GM19452 (cell line): ENCODE results near the gene TXNL4A.
"Not testable (repeated sequence)": the region's sequence is repeated elsewhere in the genome, so short reads cannot be mapped to it uniquely, and the experiment has no call there.

ENCODE experiments used
- ATAC-seq: cut with Tn5 transposase; IDR thresholded peaks from one replicate; pipeline ENCODE4 v1.9.1; 2021; ENCODE audit not compliant: unreplicated experiment

TXNL4A gene

DNA sequence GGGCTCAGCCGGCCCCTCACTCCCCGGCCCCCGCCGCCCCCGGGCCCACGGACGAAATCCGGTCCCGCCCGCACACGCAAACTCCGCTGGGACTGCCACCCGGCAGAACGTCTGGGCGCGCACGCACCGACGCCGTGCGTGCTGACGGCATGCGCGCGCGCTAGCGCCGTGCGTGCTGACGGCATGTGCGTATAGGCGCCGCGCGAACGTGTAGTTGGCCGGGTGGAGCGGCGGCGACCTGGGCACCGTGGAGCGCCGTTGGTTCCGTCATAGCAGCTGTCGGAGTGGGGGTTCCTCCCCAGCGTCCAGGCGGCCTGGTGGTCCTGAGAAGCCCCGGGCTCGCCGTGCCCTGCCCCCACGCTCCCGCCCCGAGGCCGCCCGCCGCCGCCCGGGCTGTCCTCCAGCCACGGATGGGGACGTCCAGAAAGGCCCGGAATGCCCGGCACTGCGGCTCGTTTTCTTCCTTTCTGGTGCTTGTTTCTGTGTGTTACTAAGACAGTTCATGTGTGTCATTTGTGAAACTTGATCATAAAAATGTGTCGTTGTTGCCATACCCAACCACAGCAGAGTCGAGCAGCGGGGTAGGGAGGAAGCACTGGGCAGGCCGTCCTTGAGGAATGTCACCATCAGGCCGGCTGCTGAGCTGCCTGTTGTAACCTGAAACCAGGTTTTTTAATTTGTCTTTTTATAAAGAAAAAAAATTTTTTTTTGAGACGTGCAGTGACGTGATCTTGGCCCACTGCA is at the start of gene TXNL4A:
TXNL4A (minus strand) TSS at position 113 of the 744 bp plus-strand sequence. CDS start 171 bp downstream, outside the sequence.
- peak; percentile 98 for ATAC-seq

DNA sequence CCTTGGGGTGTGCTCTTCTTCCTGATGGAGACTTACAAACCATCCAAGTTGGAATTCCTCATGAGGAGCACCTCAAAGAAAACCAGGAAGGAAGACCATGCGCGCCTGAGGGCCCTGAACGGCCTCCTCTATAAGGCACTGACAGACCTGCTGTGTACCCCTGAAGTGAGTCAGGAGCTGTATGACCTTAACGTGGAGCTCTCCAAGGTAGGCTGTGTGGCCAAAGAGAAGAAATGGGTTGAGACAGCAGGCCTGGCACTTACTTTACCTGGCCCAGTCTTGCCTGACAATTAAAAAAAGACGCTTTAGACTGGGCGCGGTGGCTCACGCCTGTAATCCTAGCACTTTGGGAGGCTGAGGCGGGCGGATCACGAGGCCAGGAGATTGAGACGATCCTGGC is 48.9 kb upstream of the TXNL4A start:
- no peak for ATAC-seq

DNA sequence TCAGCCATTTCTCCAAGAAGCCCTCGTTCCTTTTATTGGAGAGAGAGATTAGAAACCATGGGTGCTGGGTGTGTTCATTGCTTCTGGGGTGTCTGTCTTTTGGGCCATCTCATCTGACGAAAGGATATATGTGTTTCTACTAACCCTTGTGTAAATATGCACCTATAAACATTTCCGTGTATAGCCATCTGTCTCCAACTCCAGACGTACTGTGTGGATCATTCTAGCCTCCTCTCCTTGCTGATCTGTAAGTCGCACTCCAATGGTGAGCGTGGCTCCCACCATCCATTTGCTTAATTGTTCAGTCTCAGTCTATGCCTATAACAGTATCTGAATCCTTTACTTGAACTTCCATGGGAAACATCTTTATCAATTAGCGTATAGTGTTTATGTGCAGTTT is 47.6 kb upstream of the TXNL4A start:
- ATAC-seq = no peak

DNA sequence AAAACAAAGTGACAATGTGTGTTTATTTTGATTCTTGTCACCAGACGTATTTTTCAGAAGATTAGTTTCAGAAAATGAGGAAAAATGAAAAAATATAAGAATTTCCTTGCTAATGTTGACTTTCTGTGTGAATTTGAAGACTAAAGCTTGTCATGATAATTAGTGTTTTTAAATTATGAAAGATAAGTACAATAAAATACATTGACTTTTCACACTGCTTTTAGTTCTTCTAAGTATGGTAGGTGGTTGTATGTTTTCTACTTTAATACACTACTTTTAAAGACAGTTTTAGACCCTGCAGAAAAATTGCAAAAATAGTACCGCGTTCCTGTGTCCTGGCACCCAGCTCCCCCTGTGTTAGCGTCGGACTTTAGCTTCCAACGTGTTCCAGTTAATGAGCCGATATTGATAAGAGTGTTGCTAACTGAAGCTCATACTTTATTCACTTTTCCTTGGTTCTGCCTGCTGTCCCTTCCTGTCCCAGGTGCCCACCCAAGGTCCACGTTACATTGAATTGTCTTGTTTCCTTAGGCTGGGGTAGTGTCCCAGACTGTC is 46.6 kb upstream of the TXNL4A start:
- ATAC-seq = no peak

GRCh38 chr18:80034068-80034851 is 45.9 kb upstream of the TXNL4A start, which contains the start of gene RBFA:
RBFA (plus strand) TSS chr18:80034434; CDS start chr18:80034496, 62 bp downstream.
- ATAC-seq = peak; percentile 73

GRCh38 chr18:80033181-80034067 is 45.1 kb upstream of the TXNL4A start:
- ATAC-seq = peak; percentile 44

DNA sequence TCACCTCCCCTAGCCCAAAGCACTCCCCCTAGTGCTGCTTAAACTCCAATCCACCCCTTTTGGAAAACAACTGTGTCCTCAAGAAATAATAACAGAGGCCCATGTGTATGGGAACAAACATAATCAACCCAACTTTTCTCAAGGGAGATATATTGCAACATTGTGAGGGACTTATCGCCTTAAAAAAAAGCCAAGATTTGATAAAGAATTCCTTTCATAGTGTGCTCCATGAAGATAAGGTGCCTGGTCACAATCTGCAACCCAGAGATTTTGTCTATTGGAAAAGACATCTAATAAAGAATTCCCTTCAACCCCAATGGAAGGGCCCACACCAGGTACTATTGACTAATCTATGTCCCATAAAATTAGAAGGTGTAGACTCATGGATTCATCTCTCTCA is 41.3 kb upstream of the TXNL4A start:
- no peak for ATAC-seq

DNA sequence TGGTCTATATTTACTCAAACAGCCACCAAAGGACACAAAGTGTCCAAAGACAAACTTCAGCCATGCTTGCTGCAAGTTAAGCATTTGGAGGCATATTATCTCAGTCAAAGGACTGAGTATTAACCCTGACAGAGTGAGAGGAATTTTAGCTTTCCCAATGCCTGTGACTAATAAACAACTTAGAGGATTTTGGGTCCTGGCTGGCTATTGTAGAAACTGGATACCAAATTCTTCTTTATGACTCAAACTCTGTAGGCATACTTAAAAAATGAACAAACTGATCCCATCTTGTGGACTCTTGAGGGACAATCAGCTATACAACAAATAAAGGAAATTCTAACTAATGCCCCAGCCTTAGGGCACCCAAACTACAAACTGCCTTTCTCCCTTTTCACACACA is 39.4 kb upstream of the TXNL4A start:
- not testable (repeated sequence) for ATAC-seq

- ATAC-seq = no peak
Observed at GRCh38 chr18:80026363-80026762, 38.0 kb upstream of the TXNL4A start.

DNA sequence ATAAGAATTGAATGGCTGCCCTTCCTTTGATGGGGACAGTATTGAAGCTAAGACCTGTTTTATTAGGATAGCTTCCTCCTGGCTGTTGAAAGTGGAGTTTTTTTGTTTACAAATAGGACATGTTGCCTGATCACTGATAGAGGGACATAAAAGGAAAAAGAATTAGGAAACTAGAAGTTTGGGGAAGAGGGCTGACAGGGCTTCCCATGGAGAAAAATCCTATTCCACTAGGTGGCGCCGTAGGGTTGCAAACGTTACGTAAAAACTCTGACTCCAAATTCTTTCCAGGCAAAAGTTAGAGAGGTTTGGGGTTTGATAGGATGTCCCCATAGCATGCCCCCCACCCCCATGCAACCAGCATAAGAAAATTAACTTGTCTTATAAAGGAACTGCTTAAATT is 34.8 kb upstream of the TXNL4A start:
- ATAC-seq = no peak

GRCh38 chr18:80022613-80023012 is 34.2 kb upstream of the TXNL4A start:
- no peak for ATAC-seq

GRCh38 chr18:80012714-80013113 is 24.4 kb upstream of the TXNL4A start:
- no peak for ATAC-seq

DNA sequence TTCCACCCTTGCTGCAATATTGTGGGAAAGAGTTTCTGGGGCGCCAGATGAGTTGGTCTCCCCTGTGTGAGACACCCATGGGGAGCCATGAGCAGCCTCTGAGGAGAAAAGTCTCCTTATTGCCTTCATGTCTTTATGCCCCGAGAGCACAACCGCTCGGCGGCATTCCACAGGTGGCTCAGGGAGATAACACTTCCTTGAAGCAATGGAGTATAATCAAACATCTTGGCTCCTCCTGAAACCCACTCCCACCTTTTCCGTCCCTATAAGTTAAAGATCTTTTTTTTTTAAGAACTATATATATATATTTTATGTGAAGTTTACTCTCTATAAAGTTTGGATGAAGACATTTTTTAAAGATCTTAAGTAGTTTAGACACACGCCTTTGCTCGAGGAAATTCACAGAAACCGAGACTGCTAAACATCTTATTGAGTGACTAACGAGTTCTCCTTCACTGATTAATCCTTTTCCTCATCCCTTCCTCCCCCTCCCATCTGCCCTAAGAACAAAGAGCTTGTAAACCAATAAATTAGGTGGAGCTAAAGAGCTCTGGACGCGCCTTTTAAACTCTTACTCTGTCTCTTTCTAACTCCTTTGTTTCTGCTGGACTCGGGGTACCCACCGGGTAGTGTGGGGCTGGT is 23.3 kb upstream of the TXNL4A start:
- not testable (repeated sequence) for ATAC-seq

GRCh38 chr18:80010551-80010906 is 22.2 kb upstream of the TXNL4A start:
- ATAC-seq = no peak

DNA sequence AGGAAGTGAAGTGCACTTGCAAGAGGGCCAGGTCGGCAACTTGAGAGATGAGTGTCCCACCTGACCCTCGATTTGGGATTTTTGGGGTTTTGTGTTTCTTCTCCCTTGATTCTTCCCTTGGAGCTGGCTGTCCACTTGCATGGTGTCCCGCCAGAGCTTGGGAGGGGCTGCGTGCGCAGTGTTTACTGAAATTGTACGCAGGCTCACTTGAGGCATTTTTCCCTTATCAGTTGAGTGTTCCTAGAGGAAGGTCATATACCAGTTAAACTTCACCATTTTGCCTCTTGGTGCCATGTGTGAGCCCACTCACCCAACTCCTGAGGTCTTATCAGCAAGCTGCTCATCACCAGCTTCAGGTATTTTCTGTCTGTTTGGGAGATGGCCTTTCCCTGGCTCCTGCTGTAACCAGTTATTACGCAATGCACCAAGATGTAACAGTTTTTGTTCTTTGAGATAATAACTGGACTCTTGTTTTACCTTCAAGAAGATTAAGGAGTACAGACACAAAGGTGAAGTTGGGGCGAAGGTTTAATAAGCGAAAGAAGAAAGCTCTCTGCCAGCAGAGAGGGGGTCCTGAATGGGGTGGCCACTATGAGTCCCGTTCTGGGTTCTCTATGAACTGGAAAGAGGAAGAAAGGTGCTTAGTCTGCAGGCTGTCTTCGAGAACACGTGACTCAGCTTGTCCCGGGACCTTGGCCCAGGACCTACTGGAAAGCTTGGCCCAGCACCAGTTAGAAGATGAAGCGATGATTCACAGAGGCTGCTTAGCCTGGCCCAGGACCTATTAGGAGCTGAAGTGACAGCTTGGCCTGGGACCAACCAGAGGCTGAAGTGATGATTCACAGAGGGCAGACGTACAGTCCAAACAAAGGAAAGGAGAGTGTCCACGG is 21.5 kb upstream of the TXNL4A start:
- ATAC-seq = no peak

- no peak for ATAC-seq
Observed at GRCh38 chr18:80006724-80007123, 18.4 kb upstream of the TXNL4A start.

GRCh38 chr18:80004600-80005342 is 16.4 kb upstream of the TXNL4A start:
- ATAC-seq = no peak

GRCh38 chr18:80002468-80002867 is 14.1 kb upstream of the TXNL4A start:
- ATAC-seq = no peak

- ATAC-seq = no peak
Observed at GRCh38 chr18:80000877-80001276, 12.5 kb upstream of the TXNL4A start.
